ENCODE measurements around the gene TREM1.
A peak's percentile ranks its signal among the peaks of the same experiment; 100 is the strongest.
"Not testable (repeated sequence)": the region's sequence is repeated elsewhere in the genome, so short reads cannot be mapped to it uniquely, and the experiment has no call there.

TREM1 gene

DNA sequence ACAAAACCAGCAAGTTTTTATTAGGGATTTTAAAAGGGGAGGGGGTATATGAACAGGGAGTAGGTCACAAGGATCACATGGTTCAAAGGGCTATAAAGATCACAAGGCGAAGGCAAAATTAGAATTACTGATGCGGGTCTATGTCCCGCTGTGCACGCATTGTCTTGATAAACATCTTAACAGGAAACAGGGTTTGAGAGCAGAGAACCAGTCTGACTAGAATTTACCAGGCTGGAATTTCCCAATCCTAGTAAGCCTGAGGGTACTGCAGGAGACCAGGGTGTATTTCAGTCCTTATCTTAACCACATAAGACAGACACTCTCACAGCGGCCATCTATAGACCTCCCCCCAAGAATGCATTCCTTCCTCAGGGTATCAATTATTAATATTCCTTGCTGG lies 10.8 kb upstream of the TREM1 start:
- DNase-seq (ENCODE audit: low read depth), result not testable (repeated sequence)

DNA sequence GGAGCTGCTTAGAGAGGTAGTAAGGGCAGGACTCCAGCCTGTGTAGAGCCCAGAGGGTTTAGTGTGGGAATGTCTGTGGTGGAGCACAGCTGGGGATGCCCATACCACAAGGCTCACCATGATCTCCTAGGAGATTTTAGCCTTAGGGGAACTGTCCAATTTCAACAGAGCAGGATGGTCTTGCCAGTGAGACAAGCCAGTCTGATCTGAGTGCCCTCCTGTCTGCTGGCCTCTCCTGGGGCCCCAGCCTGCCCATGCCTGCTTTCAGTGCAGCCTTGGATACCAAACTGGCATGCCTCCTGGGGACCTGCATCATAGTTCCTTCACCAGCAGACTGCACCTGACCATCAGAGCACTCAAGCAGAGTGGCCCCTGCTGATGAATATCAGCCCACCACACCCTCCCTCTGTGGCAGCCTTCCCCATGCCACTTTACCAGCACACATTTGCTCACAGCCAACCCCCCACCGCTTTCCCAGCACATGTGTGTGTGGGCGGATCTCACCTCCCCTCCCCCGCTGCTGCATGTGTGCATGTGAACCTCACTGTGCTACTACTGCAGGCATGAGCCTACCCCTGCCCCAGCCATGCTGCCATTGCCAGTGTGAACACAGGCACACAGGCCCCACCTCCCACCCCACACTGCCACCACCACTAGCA lies 7.9 kb upstream of the TREM1 start:
- no peak for DNase-seq (ENCODE audit: low read depth)

DNA sequence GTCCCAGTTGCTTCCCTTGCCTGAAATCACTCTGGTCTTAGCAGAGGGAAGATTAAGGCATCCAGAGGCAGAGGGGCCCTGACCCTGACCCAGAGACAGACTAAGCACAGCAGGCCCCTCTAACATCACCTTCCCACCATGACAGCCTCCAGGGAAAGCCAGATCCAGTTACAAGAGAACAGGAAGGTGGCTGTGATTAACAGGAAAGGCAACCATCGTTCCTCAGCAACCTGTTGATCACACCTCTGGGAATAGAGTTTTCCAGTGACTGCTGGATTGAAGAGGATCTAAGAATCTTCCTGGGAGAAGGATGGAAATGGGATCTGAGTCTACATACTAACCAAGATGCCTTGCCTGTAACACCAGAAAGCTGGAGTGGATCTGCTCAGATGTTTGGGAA lies 5.2 kb upstream of the TREM1 start:
- no peak for DNase-seq (ENCODE audit: low read depth)

DNA sequence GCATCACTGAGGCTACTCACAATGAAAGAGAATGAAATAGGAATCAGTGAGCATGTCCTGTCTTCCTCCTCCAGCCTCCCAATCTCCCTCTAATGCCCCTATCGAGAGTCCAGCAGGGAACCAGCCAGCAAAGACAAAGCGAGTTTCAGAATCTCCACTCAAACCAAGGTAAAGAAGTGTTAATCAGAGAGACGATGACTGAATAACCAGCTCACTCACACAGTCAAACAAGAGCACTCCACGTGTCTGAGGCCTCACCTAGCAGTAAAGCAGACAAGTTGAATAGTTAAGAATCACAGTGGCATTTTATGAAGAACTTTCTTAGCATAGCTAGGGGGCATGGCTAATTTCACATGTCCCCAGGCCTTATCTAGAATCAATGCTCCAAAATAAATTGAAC lies 3.3 kb upstream of the TREM1 start:
- no peak for DNase-seq (ENCODE audit: low read depth)

DNA sequence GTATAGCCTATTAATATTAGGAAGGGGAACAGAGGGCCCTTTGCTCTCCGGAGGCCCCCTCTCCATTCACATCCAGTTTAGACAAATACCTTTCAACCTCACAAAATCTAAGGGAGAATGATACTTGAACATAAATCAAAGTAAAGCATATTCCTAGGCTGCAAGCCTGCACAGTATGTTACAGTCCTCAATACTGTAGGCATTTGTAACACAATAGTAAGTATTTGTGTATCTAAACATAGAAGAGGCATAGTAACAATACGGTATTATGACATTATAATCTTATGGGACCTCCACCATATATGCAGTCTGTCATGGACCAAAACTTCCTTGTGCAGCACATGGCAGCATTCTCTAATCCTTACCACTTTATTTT lies 2.3 kb upstream of the TREM1 start:
- DNase-seq (ENCODE audit: low read depth), result no peak

DNA sequence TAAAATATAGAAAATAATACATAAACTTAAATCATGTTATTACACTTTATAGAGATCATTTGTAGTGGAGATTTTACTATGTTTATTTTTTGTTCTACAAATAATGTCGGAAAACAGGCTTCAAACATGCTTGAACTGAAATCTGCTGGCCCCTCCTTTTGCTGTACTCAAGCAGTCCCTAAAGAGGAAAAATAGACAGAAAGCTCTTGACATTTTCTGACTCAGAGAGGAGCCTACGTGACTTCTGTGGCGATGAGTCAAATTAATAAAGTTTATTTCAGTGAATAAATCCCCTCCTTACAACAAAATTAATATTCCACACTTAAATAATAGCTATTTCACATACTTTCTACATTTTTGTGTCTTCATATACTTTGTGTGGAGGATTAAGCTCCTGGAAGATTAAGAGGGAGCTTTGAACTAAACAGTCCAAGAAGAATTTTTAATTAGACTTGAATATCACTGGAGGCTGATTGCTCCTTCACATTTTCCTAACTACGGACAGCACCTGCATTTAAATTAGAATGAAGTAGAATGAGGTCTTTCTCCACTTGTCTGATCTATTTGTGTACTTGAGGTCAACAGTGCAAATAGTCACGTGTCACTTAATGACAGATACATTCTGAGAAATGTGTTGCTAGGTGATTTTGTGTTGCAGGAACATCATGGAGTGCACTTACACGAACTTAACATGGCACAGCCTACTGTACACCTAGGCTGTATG lies 1.7 kb upstream of the TREM1 start:
- DNase-seq (ENCODE audit: low read depth), result no peak

DNA sequence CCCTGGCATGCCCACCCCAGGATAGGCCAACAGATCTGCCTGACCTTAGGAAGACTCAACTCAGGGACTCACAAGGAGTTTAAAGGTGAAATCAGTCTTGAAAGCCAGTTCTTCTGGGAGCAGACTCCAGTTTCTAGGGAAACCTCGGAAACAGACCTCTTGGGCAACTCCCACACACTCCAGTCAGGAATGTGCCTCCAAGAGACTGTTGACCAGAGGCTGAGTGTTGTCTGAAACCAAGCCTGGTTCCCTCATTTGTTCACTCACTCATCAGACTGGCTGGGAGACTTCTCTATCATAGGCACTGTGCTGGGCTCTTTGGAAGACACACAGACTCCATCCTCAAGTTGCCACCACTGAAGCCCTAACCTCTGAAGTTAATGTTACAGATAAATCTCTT lies 1.8 kb downstream of the TREM1 start:
- no peak for DNase-seq (ENCODE audit: low read depth)

DNA sequence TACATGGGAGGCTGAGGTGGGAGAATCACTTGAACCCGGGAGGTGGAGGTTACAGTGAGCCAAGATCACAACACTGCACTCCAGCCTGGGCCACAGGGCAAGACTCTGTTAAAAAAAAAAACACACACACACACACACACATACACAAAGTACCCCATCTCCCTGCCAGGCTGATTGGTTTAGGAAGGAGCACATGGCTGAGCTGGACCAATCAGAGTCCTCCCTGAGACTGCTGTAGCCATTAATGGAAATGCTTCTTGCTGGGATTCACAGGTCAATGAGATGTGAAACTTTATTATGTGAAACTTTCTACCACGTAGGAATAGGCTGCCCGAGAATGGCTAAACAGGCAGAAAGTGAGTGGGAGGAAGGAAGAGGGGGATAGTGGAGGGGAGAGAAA lies 2.9 kb downstream of the TREM1 start:
- no peak for DNase-seq (ENCODE audit: low read depth)

DNA sequence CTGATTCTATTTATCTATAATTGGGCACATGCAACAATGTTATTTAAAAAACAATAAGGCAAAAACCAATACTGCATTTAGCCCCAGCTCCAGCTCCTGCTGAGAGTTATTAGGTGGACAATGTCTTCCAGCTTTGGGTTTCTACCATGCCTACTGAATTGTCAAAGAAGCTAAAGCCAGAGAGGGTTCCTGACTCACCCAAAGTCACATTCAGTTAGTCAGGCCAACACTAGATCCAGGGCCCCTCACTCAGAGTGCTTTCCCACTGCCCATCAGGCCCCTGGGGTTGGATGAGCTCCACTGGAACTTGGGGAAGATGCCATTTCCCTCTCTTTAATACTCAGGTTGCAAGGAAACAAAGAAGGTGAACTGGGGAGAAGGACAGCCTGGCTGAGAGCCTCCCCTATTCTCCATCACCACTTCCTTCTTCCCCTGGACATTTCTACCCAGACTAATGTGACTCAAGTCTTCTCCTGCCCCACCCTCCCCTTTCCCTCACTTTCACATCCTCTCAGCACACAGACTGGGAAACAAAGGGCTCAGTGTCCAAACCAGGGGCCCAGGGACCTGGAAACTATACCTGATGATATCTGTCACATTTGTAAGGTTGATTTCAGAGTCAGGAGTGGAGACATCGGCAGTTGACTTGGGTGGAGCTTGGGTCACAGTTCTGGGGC lies 6.0 kb downstream of the TREM1 start:
- no peak for DNase-seq (ENCODE audit: low read depth)

DNA sequence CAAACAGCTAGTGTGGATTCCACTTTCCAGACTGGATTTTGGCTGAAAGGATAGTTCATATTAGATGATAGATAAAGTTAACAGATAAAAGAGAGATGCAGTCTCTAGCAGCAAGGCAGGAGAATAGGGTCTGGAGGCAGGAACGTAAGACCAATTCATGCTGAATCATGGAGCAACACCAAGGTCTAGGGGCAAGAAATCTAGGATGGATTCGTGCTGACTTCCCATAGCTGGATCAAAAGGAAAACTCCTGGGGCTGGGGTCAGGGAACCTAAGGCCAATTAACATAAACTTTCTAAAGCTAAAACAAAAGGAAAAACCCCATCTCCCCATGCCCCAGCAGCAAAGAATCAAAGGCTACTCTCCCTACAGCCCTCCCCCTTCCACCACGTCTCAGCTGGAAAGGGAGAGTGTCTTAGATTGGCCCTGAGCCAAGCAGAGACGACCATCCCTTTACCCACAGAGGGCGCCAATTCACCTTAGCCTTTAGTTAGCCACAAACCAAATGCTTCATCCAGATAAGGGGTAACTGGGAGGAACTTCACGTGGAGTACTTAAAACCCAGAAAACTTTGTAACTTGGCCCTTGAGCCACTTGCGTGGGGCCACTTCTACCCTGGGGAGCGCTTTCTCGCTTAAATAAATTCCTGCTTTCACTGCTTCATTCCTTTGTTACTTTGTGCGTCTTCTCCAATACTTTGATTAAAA lies 7.6 kb downstream of the TREM1 start:
- DNase-seq (ENCODE audit: low read depth), result peak; percentile 42

DNA sequence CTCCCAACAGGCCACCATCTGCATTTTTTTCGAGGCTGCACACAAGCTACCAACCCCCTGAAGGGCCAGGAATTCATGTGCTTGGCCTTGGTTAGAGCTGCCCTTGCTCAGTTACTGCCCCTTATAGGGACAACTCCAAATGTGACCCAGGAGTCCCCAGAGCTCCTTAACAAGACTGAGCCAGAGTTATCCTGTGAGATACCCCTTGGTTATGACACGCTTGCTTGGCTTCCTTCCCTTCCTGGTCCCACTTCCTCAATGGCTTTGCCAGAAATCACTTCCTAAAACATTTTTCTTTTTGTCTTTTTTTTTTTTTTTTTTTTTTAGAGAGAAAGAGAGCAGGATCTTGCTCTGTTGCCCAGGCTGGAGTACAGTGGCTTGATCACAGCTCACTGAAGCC lies 8.9 kb downstream of the TREM1 start:
- no peak for DNase-seq (ENCODE audit: low read depth)

DNA sequence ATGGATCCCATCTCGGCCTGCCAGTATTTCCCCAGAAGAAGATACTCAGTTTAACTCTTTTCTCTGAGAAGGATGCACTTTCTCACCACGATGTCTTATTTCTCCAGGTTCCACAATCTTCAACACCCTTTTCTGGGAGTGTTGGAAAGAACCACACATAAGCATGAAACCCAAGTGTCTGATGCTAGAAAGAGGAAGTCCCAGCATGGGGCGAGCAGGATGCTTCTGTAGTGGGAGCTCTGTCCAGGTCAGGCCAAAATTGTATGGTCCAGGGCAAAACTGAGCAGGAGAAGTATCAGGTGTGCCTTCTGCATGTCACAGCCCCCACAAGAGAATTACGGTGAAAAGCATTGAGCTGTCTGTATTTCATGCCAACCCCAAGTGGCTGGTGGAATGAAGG lies 11.0 kb downstream of the TREM1 start:
- DNase-seq (ENCODE audit: low read depth), result no peak

DNA sequence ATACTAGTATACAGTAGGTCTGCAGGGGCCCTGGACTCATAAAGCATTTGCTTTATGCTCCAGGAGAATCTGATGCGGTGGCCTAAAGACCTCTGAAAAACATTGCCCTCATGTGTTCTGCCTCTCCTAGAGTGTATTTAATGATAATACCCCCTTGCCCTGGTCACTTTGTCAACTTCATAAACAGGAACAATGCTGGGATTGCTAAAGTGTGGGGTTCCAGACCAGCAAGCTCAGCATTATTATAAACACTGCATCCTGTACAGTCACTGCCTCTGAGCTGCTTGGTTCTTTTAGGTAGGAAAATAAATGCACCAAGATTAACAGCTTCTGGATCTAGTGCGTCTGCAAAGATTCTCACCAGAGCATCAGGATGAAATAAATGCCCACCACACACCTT lies 12.2 kb downstream of the TREM1 start:
- no peak for DNase-seq (ENCODE audit: low read depth)

DNA sequence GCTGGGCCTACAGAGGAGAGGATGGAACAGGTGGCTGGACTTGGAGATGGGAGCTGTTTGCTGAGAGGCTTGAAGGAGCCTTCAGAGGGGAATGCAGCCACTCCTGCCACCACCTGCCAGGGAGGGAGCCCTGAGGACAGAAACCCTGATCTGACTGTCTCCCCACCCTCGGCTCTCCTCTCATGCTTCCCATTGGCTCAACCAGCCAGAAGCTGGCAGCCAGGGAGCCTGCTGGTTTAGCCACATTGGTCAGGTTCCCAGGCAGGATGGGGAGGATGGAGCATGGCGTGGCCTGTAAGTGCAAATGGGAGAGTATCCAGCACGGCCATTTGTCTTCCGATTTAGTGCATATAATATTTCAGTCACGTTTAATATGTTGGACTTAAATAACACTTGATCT lies 12.8 kb downstream of the TREM1 start:
- DNase-seq (ENCODE audit: low read depth), result no peak

DNA sequence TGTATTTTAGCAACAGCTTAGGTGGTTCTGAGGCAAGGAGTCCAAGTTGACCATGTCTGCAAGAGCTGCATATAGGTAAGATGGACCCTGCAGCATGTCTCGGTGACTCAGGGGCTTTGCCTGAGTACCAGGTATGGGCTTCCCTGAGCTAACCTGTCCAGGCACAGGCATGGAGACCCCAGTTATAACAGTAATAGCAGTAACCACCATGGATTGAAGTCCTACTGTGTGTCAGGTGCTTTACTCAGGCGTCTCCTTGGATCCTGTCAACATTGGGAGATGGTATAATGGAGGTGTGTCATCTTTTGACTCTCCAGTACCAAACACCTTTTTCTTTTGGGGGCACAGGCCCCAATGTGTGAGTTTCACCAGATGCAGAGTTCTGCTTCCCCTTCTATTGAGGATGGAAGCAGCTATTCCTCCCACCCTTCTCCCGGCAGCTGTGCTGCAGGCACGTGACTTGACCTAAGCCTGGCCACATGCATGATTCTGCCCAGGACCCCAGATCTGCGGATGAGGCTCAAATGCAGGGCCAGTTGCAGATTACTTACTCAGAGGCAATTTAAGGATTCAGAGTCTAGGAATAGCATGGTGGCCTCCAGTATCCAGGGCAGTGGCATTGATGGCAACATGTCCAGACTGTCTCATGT lies 13.8 kb downstream of the TREM1 start:
- DNase-seq (ENCODE audit: low read depth), result no peak

DNA sequence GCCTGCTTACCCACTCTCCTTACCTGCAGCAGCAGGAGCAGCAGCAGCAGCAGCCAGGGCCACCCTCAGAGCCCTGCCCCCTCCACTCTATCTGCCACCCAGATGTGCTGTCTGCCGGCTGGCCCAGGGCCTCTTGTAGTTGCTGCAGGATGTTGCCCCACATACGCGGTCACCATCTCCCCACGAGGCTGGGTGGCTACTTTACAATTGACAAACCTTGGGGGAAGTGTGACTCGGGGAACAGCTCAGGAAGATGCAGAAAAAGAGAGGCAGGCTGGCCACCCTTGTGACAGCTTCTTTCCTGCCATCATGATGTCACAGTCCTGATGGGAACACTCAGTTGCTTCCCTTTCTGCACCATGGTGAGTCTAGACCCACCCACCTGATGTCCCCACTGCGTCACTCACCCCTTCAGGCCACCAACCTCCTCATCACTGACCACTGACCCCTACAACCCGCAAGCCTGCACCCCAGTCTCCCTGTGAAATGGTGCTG lies 14.5 kb downstream of the TREM1 start:
- no peak for DNase-seq (ENCODE audit: low read depth)

DNA sequence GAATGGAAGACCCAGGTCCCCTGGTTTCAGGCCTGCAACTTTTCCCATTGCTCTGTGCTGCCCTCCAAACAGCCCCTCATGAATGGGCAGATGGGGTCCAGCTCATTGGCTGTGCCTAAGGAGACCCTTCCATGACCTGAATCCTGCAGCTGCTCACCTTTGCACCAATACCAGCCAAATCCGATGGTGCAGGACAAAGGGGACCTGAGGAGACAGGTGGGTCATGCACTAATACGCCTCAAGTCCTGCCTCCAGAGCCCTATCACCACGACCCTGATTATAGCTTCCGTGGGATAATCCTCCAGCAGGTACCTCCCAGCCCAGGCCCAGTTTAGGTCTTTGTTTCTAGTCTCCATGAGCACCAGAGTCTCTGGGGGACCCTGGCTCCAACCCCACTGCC lies 16.8 kb downstream of the TREM1 start:
- no peak for DNase-seq (ENCODE audit: low read depth)

DNA sequence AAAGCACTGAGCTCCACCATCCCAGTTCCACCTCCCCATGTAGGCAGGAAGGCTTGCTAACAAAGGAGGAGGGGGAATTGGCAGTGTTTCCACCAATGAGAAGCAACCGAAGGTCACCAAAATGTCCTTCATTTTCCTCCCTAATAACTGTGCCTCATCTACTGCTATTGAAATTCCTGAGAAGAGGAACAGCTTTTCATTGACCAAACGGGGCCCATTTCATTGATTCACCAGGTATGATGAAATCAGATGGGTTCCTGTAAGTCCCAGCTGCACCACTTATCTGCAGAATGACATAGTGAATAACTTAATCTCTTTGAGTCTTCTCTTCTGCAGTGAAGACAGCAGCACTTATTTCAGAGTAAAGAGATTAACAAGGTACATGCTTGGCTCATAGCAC lies 17.3 kb downstream of the TREM1 start:
- DNase-seq (ENCODE audit: low read depth), result no peak

DNA sequence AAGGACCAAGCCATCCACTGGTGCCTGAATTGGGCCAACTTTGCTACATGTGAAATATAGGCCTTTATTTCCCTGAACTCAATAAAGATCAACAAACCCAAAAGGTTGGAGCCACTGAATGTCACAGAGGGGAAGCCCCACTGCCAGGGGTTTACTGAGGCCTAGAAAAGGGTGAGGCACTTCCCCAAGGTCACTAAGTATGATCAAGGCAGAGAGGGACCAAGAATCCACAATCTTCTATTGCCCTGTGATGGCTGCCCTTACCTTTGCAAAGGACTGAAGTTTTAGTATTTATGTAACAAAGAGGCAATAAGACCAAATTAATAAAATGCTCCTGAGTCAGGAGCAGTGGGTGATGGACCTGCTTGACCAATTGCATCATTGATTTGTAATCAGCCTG lies 18.0 kb downstream of the TREM1 start:
- no peak for DNase-seq (ENCODE audit: low read depth)

DNA sequence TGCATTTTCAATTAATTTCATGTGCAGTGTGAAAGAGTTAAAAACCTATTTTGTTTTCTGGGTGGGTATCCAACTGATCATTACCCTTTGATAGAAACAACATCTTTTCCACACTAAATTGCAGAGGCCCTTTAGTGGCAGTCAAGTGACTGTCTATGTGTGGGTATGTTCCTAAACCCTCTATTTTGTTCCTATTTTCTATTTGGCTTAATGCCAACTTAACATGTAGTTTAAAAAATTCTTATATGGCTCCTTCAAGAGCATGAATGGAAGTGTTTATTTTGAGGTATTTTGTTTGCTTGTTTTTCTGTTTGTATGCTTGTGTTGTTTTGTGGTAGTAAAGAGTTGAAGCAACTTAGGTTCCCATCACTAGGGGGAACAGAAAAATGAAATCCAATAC lies 19.9 kb downstream of the TREM1 start:
- DNase-seq (ENCODE audit: low read depth), result no peak

DNA sequence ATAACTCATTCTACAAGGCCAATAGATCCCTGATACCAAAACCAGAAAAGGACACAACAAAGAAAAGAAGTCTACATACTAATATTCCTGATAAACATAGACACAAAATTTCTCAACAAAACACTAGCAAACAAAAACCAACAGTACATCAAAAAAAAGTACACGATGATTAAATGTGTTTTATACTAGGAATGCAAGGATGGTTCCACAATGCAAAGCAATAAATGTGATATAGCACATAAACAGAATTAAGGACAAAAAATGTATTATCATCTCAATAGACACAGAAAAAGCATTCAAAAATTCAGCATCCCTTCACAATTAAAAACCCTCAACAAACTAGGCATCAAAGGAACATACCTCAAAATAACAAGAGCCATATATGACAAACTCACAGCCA lies 23.2 kb downstream of the TREM1 start:
- no peak for DNase-seq (ENCODE audit: low read depth)

DNA sequence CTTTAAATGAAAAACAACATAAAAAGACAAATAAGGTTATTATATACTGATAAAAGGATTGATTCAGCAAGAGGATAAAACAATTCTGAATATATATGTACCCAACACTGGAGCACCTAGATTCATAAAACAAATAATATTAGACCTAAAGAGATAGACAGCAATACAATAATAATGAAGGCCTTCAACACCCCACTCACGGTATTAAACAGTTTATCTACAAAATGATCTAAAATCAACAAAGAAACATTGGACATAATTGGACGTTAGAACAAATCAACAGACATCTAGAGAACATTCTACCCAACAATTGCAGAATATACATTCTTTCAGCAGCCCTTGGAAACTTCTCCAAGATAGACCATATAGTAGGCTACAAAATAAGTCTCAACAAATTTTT lies 24.1 kb downstream of the TREM1 start:
- DNase-seq (ENCODE audit: low read depth), result no peak

DNA sequence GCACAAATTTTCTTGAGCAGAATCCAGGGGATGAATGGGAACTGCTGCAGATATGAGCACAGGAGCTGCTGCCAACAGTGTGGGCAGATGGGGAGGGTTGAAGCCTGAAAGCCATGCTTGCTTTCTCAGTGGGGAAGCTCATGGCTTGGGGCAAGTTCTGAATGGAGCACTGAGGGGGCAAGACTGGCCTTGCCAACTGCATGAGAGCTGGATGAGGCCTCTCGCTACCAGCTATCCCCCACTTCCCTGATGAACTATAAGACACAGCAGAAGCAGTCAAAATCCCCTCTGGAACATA lies 28.3 kb downstream of the TREM1 start:
- DNase-seq (ENCODE audit: low read depth), result no peak

Data from stimulated activated CD8-positive, alpha-beta memory T cell treated with anti-CD3 and anti-CD28 coated beads, Interleukin-12 subunit alpha, Interleukin-12 subunit beta, amount 100 ng/mL, for 1 hour (primary cell).